OCI-LY3 (cell line): Measurements from ENCODE around the gene NOS1AP.

Source experiments
- CTCF ChIP-seq: fragments of 200-600, 300-600 bp; sonication (generic); IDR thresholded peaks from 2 replicates; pipeline ENCODE4 v1.5.1; 2014; ENCODE audit warnings: antibody characterized with exemption, low read length, low read depth
- EZH2phosphoT487 ChIP-seq: fragments of 200-600 bp; shearing (Covaris generic); IDR thresholded peaks from 2 replicates; pipeline ENCODE4 v1.6.1; 2018; ENCODE audit warnings: antibody characterized with exemption, mixed run types, low read depth

GRCh38 chr1:162279136-162279498 lies 209.6 kb downstream of the NOS1AP start:
- no peak for TF ChIP-seq CTCF
- no peak for TF ChIP-seq EZH2phosphoT487
